Measurements from ENCODE around the gene LCOR.

The LCOR gene

DNA sequence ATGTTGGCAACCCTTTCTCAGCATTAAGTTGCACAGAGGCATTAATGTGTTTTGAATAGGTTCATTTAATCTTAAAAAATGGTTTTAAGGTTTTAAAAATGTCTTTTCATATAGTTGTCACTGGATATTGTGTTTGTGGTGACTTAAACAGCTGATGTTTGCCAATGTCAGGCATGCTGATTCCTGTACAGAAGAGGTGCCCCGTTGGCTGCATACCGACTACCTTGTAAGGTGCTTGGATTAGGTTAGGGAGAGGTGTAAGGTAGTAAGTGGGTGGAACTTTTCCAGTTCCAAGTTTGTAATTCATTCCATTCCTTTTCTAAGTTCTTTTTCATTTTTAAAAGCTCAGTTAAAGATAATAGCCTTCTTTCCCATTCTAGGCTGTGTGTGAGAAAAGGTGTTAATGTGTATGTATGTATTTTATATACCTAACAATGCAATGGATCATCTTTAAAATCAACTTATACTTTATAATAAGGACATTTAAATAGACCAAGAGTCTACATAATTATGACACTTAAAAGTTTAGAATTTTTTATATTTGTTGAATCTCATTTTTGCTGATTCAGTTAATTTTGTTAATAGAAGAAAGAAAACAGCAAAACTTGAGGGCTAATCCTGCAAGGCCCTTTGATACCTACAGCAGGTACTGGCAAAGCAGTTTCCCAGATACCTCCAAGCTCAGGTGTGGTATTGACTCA lies 155.2 kb downstream of the LCOR start:
- DNase-seq (ENCODE audit: low read depth in 2 of 2), result no peak

DNA sequence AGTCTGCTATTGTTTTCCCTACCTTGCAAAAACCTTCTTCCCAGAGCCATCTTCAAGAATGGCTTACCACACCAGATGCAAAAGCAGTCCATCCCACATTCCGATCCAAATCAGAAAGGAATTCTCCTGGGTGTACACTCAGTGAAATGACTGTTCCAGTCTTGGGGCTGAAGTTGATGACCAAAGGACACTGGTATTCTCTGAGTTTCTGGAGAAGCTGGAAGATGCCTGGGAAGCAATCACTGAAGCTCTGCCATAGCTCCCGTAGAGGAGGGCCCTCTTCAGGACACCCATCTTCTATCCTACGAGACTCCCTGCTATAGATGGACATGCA lies 155.7 kb downstream of the LCOR start:
- DNase-seq (ENCODE audit: low read depth in 2 of 2), result no peak

DNA sequence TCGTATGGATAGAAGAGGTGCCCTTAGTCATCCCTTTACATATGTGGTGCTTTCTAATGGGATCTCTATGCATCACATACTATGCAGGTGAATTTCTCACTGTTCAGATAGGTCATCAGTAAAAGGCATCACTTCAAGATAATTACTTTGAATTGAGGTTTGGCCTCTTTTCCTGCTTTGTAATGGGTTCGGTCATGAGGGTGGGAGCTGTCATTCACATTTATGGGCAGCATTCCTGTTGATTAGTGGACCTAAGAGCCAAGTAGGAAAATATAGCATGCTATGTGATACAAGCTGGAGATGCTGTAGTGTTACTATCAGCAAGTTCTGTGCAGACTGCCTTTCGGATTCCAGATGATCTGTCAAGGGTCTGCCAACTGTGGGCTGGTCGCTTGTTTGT lies 156.3 kb downstream of the LCOR start:
- DNase-seq (ENCODE audit: low read depth in 2 of 2), result no peak

DNA sequence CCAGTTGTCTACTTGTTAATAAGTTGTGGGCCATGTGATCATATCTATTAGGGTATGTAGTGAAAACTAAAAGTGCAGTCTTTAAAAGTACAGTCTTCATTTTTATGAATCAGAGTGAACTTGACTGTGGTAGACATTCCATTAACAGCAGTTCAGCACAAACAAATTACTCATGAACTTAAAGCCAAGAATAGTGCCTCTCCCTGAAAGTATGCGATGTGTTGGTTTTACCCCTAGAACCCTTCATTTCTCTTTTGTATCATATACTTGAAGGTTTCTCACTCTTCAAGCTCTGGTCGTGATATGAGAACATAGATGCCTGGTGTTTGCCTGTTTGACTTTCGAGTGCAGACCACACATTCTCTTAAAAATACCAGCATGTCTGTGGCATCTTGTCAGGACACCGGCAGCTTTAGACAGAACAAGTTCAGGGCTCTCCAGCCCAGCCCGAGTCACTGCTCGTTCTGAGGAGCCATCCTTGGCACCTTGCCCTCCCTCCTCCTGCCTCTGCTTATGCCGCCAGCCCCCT lies 159.3 kb downstream of the LCOR start:
- no peak for DNase-seq (ENCODE audit: low read depth in 2 of 2)

DNA sequence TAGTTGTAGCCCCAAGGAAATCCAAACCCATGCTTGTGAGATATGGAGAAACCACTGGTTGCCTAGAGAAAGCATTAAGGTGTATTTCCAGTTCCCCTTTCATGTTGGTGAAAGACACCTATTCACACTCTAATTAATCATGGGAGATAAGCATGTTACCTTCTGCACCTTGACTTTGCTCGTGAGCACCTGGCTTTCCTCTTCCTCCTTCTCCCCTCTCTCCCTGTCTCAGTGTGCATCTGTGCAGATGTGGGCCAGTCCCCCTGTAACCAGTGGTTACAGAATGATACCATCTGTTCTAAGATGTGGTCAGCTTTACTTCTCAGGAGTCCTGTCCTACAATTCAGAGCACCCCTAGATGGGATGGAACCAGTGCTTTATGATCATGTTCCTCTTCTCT lies 160.6 kb downstream of the LCOR start:
- no peak for DNase-seq (ENCODE audit: low read depth in 2 of 2)

DNA sequence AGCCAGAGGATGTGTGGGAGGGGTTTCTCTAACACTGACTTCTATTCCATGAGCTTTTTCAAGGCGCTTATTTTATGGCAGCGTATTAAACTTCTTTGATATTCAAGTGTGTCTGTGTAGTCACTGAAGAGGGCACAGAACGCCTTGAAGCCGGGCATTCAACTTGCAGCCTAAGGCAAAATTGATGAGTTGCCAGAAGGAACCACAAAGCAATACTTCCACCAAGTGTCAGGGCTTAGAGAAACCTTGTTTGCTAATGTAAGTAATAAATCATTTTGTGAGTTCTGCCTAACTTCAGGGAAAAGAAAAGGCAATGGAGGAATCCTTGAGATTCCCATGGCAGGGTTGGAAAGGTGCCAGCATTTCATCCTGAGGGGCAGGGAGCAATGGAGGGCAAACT lies 163.8 kb downstream of the LCOR start:
- no peak for DNase-seq (ENCODE audit: low read depth in 2 of 2)

DNA sequence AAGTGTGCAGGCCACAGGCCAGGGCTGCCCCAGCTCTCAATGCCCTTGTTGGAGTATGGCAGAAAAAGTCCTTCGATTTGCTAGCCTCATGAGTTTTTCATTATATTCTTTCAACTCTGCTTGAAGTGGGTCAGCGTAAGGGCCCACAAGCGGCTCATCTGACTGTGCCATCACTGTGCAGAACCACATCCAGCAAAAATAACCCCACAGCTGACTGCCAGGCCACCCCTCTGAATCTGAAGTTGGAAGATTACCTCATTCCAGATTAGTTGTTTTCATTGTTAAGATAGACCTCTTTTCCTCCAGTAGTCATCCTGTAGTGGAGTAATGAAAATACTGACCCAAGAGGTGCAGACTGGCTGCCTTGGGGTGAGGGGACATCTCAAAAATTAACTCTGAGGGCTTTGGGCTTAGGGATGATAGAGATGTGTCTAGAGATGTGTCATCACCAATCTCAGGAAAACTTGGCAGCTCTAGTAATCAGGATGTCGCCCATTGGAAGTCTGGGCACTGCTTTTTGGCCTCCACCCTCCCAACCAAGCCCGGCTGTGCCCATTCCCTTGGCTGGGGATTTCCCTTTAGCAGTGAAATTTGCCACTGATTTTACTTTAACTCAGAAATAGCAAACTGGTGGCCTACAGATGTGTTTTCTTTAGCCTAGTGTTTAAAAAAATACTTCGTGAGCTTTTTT lies 164.3 kb downstream of the LCOR start:
- no peak for DNase-seq (ENCODE audit: low read depth in 2 of 2)

DNA sequence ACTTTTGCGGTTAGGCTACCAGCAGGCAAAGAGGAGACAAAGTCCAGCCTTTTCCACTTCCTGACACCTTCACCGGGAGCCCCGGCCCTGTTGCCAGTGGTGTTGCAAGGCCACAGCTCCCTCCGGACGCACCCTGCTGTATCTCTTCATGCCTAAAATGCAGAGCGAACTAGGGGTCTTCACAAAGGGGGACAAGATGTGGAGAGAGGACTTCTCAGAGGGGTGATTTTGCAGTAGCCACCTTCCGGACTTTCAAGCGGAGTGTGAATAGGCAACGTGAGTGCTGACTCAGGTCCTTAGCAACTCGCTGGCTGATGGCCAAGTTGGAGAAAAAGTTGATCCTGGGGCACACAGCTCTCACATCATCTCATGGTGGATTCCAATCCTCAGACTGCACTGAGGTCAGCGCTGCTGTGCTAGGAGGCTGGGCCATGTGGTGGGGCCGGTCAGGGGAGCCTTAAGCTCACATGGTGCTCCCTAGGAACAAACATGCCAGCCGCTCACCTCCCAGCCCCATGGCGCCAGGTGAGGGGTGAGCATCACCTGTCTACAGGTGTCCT lies 166.3 kb downstream of the LCOR start:
- DNase-seq (ENCODE audit: low read depth in 2 of 2), result no peak

DNA sequence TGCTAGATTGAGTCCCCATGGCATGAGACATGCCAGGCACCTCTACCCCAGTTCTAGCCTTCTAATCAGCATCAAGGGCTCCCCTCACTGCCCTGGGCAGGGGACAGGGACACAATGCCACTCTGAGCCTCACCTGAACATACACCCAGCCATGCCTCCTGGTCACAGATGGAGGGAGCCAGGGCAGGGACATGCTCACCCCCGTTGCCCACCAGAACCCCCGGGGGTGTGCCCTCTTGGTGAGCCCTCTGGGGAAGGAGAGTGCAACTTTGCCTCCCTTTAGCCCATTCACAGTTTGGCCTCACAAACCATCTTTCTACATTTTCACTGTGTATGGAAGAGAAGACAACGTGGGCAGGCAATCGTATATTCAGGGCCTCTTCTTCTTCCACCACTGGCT lies 167.2 kb downstream of the LCOR start:
- no peak for DNase-seq (ENCODE audit: low read depth in 2 of 2)

DNA sequence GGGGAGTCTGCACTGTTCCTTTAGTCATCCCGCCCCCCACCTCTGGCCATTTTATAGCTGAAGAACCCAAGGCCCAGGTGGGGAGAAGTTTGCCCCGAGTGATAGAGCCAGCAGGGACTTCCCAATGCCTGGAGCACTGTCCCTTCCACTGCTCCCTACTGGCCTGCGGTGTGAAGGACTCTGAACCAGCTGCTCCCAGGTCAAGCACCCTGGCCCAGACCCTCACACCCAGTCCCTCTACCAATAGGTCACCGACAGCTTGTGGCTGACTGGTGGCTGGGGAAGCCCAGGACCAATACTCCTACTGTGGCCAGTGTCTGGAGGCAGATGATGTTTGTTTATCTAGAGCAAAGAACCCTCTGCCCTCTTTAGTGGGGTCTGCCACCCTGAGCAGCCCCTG lies 167.9 kb downstream of the LCOR start:
- no peak for DNase-seq (ENCODE audit: low read depth in 2 of 2)

DNA sequence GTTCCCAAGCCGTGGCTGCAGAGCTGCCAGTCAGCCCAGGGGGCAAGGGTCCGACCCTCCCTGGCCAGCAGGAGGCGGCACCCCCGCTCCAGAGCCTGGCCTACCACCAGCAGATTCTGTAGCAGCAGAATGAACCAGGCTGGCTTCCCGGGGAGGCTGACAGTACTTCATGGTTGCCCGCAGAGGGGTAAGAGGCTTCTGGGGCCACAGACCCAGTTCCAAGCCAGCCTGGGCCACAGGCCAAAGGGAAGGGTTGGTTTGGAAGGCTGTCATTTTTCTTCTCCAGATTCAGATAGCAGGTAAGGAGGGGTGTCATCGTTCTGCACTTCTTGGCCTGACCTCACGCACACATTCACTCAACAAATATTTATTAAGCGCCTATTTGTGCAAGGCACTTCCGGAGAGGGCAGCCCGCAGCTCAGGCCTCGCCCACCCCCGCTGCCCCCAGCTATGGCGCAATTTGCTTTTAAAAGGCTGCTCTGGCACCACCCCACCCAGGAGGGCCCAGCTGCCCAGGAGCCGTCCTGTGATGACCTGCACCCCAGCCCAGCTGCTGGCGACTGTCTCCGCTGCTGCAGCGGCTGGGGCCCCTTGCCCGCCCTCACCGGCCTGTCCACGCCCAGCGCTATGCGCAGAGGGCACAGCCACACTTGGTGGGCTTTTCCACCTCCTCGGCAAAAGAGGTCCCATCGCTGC lies 168.5 kb downstream of the LCOR start:
- DNase-seq (ENCODE audit: low read depth in 2 of 2), result no peak

DNA sequence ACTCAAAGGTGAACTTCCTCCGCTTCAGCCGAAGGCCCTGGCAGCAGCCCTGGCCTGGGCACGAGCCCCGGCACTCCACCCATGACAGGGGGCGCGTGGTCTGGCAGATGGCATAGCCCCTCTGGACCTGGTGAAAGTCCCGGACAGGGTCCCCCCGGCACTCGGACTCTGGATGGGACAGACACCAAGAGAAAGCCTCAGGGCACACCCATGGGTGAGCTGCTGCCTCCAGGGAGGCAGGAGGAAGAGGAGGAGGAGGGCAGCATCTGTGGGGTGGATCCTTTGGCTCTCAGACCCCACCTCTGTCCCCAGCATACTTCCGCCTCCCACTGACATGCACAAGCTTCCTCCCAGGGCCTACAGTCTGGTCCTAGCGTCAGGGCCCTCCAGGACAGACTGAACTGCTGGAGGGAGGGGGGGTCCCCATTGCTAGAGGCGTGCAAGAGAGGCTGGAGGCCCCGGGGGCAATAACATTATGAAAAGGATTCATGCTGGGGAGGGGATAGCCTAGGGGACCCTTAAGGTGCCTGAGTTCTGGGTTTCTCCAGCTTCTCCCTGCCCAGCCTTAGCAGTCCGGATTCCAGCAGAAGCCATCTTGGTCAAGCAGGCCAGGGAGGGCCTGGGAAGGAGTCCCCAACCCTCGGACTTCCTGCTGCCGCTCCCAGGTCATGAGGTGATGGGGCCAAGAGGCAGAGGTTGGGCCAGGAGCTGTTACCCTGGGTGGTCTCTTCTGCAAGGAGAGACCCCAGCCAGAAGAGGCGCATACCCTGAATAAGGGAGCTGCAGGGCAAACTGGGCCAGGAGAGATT lies 169.3 kb downstream of the LCOR start:
- DNase-seq (ENCODE audit: low read depth in 2 of 2), result no peak

DNA sequence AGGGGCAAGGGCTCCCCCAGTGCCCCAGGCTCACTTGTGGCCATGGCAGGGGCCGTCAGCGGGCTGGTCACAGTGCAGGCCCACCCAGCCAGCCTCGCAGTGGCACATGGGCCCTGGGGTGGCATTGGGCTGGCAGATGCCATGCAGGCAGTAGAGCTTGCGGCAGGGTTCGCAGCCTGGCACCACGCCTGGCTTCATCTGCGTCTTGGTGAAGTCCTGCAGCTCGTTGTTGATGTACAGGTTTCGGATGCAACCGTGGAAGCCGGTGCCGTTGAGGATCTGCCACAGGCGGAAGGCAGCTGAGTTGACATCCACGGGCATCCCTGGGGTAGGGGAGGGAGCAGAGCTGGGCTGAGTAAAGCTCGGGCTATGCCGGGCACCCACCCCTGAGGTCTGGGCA lies 170.6 kb downstream of the LCOR start:
- DNase-seq (ENCODE audit: low read depth in 2 of 2), result no peak

DNA sequence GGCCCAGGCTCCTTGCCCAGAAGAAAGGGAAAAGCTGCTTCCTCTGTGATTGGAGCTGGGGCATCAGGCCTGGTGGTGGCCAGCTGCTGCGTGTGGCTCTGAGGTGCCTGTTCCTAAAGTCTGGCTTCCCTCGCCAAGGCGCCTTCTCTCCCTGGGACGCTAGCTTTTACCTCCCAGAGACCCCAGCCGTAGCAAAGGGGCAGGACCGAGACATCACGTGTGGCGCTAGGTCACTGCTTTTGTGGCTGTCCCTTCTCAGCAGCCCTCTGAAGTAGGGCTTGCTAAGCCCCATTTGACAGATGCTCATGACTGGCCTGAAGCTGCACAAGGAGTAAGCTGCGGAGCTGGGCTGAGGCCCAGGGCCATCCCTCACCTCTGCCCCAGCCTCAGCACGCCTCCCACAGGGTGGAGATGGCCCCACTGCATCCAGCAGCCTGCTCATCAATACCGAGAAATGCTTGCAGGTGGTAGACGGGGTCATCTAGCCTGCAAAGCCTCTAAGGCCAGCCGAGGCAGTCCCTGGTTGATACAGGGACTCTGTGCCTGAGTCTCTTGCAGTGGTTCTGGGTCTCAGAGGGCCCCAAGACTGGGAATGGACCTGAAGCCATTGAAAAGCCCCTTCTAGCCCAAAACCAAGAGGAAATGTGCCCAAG lies 171.2 kb downstream of the LCOR start:
- no peak for DNase-seq (ENCODE audit: low read depth in 2 of 2)

DNA sequence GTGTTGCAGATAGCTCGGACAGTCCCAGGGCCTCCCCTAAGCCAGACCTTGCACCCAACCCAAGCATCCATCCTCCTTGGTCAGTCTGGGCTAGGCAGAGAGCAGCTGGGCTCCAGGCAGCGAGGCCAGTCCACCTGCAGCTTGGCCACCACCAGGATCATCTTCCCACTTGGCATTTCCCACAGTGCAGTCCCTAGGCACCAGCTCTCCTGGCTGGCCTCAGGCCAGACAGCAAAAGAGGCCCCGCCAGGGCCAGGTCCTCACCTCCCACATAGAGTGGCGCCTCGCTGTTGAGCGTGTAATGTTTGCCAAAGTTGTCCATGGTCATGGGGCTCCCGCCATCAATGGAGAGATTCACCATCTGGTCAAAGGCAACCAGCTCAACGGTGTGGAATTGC lies 171.7 kb downstream of the LCOR start:
- no peak for DNase-seq (ENCODE audit: low read depth in 2 of 2)

DNA sequence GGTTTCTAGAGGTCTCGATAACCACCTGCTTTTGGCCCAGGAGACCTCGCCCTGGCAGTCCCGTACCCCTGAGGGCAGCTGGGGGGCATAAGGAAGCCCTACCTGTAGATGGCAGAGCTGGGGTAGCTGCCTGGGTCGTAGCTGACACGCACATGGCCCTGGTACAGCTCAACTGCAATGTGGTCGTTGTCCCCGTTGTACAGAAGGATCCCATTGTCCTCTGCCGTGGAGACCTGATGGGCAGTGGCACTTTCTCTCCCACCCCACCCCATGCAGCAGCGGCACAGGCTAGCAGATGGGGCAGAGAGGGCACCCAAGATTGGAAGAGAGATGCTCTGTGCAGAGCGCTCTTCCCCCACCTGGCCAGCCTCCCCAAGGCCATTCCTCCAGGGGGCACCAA lies 172.5 kb downstream of the LCOR start:
- no peak for DNase-seq (ENCODE audit: low read depth in 2 of 2)

DNA sequence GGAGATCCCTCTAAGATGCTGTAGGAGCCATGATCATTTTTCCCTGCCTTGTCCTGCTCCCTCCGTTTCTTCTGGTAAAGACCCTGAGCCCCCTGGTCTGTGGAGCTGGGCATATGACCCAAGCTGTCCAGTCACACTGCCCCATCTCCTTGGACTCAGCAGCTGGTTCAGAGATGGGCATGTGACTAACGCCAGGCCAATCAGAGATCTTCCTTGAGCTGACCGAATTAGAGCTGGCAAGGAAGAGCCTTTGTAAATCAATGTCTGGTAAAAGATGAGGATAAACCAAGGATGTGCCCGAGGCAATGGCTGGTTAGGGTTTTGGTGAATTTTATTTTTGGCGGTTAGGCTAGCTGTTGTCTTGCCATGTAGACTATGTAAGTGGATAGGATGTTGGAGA lies 173.3 kb downstream of the LCOR start:
- no peak for DNase-seq (ENCODE audit: low read depth in 2 of 2)

DNA sequence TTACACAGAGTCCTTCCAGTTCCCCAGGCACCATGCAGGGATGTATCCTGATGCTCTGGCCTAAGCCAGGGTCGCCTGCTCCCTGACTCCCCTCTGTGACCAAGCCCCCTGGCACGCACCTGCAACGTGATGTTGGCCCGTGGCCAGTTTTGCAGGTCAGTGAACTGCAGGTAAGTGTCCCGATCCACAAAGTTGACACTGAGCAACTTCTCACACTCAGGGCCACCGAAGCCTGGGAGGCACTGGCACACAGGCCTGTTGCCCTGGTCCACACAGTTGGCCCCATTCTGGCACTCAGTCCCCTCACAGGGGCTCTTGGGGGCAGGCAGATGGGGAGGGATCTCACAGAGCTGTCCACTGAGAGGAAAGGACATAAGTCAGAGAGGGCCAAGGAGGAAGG lies 174.3 kb downstream of the LCOR start:
- no peak for DNase-seq (ENCODE audit: low read depth in 2 of 2)

DNA sequence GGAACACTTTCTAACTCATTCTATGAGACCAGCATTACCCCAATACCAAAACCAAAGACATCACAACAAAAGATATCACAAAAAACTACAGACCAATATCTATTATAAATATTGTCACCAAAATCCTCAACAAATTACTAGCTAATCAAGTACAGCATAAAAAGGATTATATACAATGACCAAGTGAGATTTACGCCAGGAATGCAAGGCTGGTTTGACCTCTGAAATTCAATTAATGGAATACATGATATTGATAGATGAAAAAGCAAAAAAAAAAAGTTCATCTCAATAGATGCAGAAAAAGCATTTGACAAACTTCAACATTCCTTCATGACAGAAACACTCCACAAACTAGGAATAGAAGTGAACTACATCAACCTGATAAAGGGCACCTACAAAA lies 175.3 kb downstream of the LCOR start:
- no peak for DNase-seq (ENCODE audit: low read depth in 2 of 2)

DNA sequence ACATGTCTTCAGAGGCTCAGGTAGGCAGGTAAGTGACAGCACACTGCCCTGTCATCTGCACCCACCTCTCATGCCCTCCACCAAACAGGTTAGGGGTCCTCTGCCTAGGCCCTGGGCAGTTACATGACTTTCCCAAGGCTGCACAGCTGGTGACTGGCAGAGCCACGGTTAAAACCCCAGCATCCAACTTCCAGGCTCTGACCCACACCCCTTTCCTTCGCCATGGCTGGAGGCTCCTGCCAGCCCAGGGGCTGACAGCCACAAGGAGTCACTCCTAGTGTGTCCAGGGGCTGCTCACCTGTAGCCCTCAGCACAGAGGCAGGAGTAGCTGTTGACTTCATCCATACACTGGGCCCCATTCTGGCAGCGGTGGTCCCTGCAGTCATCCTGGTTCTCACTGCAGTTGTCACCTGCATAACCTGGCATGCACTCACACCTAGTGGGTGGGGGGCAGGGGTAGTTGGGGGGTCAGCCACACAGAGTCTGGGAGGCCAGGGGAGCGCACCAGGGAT lies 178.7 kb downstream of the LCOR start:
- no peak for DNase-seq (ENCODE audit: low read depth in 2 of 2)

DNA sequence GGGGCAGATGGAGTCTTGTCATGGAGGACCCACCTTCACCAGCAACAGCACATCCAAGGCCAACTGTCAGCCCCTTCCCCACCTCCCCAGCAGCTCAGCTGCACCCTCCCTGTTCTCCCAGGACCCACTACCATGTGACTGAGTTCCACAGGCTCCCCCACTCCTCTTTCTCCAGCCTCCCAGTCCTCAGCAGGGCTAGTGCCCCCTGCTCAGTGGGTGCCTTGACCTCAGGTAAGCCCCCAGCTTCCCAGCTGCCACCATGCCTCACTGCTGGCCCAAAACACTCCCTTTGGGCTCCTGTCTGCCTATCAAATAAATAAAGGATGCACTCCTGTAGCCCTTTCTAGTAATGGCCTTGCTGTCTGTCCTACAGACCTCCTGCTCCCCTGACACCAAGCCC lies 179.3 kb downstream of the LCOR start:
- no peak for DNase-seq (ENCODE audit: low read depth in 2 of 2)
